Mesothelial cell of epicardium (in vitro differentiated cells): ENCODE results near the gene FH. TPM values are rescaled to one million over a fixed set of nuclear protein-coding genes. Genes with fewer than 3 reads are reported as not detected.

ENCODE experiments used
- DNase-seq, 2 experiments: peaks; one replicate each; pipeline ENCODE4 v3.0.0; 2021; ENCODE audit warnings: low spot score in 2 of 2; ENCODE audit not compliant: unreplicated experiment in 2 of 2
- H3K27ac Mint-ChIP-seq: 2 replicates; pipeline ENCODE4 v1.8.0; 2021; ENCODE audit warnings: mixed read lengths
- H3K27me3 Mint-ChIP-seq: 2 replicates; pipeline ENCODE4 v1.8.0; 2021; ENCODE audit warnings: low read depth, mixed read lengths
- H3K36me3 Mint-ChIP-seq: 2 replicates; pipeline ENCODE4 v1.8.0; 2021; ENCODE audit warnings: mixed read lengths
- H3K4me1 Mint-ChIP-seq: 2 replicates; pipeline ENCODE4 v1.8.0; 2021; ENCODE audit warnings: mixed read lengths
- H3K4me3 Mint-ChIP-seq: 2 replicates; pipeline ENCODE4 v1.8.0; 2021; ENCODE audit warnings: mild to moderate bottlenecking, moderate library complexity, mixed read lengths
- H3K9me3 Mint-ChIP-seq: 2 replicates; pipeline ENCODE4 v1.8.0; 2021; ENCODE audit warnings: mixed read lengths
- CTCF ChIP-seq: fragments of 200-600 bp; sonication (generic); IDR thresholded peaks from one replicate; pipeline ENCODE4 v1.5.0; 2021; ENCODE audit warnings: antibody characterized with exemption; ENCODE audit not compliant: unreplicated experiment
- total RNA-seq: library from RNA; stranded (reverse); gene quantifications from 3 replicates; pipeline ENCODE4 v1.2.1, GENCODE V29; 2021

The FH gene
- total RNA-seq, 1 donor from 2014 or later: 51.5 TPM

GRCh38 chr1:241555526-241555925 is 36.0 kb upstream of the FH start:
- Mint-ChIP-seq H3K4me3 (no peak overlapping the region), H3K36me3 (no peaks in the 10 kb centered on the region), H3K27me3 (no peaks in the 10 kb centered on the region), H3K4me1 (peaks cover 3% of the 10 kb centered on the region), H3K27ac (no peak overlapping the region), H3K9me3 (no peaks in the 10 kb centered on the region)
- no peak for TF ChIP-seq CTCF
- no peak for DNase-seq

GRCh38 chr1:241553886-241554592 is 34.5 kb upstream of the FH start:
- no peaks in the 10 kb centered on the region for H3K27me3 Mint-ChIP-seq

GRCh38 chr1:241551759-241552638 is 32.4 kb upstream of the FH start:
- Mint-ChIP-seq H3K27me3 (no peaks in the 10 kb centered on the region), H3K9me3 (no peaks in the 10 kb centered on the region), H3K4me1 (no peaks in the 10 kb centered on the region), H3K27ac (no peak overlapping the region), H3K36me3 (no peaks in the 10 kb centered on the region), H3K4me3 (no peak overlapping the region)
- DNase-seq: no peak
- TF ChIP-seq CTCF: no peak

More at GRCh38 chr1:241553886-241554592, 34.5 kb upstream of the FH start:
- DNase-seq: no peak
- no peak overlapping the region for H3K4me3 Mint-ChIP-seq
- no peaks in the 10 kb centered on the region for H3K36me3 Mint-ChIP-seq
- no peaks in the 10 kb centered on the region for H3K9me3 Mint-ChIP-seq
- H3K4me1 Mint-ChIP-seq: peaks cover 3% of the 10 kb centered on the region
- no peak overlapping the region for H3K27ac Mint-ChIP-seq
- TF ChIP-seq CTCF: no peak

- Mint-ChIP-seq H3K4me3 (no peak overlapping the region), H3K9me3 (no peaks in the 10 kb centered on the region), H3K36me3 (no peaks in the 10 kb centered on the region), H3K4me1 (no peaks in the 10 kb centered on the region), H3K27me3 (peaks cover 3% of the 10 kb centered on the region), H3K27ac (no peak overlapping the region)
- no peak for TF ChIP-seq CTCF
- DNase-seq: no peak
Observed at GRCh38 chr1:241550318-241550717, 30.8 kb upstream of the FH start.

GRCh38 chr1:241548008-241548407 is 28.5 kb upstream of the FH start:
- DNase-seq: no peak
- Mint-ChIP-seq H3K4me3 (no peak overlapping the region), H3K36me3 (no peaks in the 10 kb centered on the region), H3K27ac (no peak overlapping the region), H3K4me1 (no peaks in the 10 kb centered on the region), H3K27me3 (peaks cover 3% of the 10 kb centered on the region), H3K9me3 (no peaks in the 10 kb centered on the region)
- no peak for TF ChIP-seq CTCF
